ENCODE measurements around the gene MAGI2. TPM values are rescaled to one million over a fixed set of nuclear protein-coding genes. Genes with fewer than 3 reads are reported as not detected.

The MAGI2 gene
- total RNA-seq, 4 donors from 2014 or later, result 7.8 to 44.7 (median 21.1) TPM

- H3K4me3 ChIP-seq, result no peak overlapping the region
- no peak for ATAC-seq
- no peak overlapping the region for H3K27ac ChIP-seq
- no peaks in the 10 kb centered on the region for H3K27me3 ChIP-seq
- H3K4me1 ChIP-seq, result no peaks in the 10 kb centered on the region
- TF ChIP-seq POLR2AphosphoS5 (IDR thresholded peaks at IDR 0.05), result no peak
- TF ChIP-seq, protein P1, sequence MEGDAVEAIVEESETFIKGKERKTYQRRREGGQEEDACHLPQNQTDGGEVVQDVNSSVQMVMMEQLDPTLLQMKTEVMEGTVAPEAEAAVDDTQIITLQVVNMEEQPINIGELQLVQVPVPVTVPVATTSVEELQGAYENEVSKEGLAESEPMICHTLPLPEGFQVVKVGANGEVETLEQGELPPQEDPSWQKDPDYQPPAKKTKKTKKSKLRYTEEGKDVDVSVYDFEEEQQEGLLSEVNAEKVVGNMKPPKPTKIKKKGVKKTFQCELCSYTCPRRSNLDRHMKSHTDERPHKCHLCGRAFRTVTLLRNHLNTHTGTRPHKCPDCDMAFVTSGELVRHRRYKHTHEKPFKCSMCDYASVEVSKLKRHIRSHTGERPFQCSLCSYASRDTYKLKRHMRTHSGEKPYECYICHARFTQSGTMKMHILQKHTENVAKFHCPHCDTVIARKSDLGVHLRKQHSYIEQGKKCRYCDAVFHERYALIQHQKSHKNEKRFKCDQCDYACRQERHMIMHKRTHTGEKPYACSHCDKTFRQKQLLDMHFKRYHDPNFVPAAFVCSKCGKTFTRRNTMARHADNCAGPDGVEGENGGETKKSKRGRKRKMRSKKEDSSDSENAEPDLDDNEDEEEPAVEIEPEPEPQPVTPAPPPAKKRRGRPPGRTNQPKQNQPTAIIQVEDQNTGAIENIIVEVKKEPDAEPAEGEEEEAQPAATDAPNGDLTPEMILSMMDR (IDR thresholded peaks at IDR 0.05), result no peak
- H3K36me3 ChIP-seq, result no peaks in the 10 kb centered on the region
- H3K9me3 ChIP-seq, result no peaks in the 10 kb centered on the region
- WGBS, 2 donors (ENCODE audit: low coverage in 1 of 2), result 61 to 89% methylated on average over 2 of the region's 2 CpGs
Observed at GRCh38 chr7:79494046-79494445, 40.6 kb upstream of the MAGI2 start.

DNA sequence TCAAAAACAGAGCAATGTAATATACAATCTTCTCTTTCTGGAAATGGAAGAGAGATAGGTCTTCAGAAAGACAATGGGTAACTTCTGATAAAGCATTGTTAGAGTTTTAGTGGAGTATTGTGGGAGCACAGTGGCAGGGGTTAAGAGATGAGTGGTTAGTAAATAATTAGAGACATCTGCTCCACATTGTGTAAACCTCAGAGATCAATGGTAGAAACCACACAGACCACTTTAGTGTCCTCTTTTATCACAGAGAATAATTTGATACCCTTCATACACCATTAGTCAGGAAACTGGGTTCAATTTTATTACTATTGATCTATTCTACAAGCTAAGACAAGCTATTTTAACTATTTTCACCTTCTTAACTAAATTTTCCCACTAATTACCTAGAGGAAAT, 35.9 kb upstream of the MAGI2 start:
- H3K9me3 ChIP-seq, result no peaks in the 10 kb centered on the region
- ATAC-seq, result no peak
- no peak overlapping the region for H3K27ac ChIP-seq
- H3K36me3 ChIP-seq, result no peaks in the 10 kb centered on the region
- TF ChIP-seq POLR2AphosphoS5 (IDR thresholded peaks at IDR 0.05) (no peak), EP300 (IDR thresholded peaks at IDR 0.05) (no peak), POLR2A (IDR thresholded peaks at IDR 0.05) (no peak)
- TF ChIP-seq, protein P1 (IDR thresholded peaks at IDR 0.05), result no peak
- H3K4me3 ChIP-seq, result no peak overlapping the region
- H3K27me3 ChIP-seq, result no peaks in the 10 kb centered on the region
- no peaks in the 10 kb centered on the region for H3K4me1 ChIP-seq

DNA sequence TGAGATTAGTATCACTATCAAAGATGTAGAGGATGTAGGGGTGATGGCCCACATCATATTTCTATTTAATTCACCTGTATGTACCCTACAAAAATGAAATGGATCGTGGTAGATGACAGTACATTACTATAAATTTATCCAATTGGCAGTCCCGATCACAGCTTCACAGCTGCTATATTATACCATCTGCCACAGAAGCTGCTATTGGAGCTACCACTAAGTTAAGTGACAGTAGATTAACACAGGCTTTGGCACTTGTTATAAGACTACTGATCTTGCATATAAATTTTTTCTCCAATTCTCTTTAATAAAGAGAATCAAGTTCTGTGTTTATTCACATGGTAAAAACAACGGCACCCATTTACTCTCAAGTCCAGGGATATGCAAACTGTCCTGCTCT, 24.9 kb upstream of the MAGI2 start:
- Histone ChIP-seq H3K27me3 (no peaks in the 10 kb centered on the region), H3K36me3 (no peaks in the 10 kb centered on the region), H3K4me1 (no peaks in the 10 kb centered on the region), H3K9me3 (no peaks in the 10 kb centered on the region), H3K27ac (no peak overlapping the region), H3K4me3 (no peak overlapping the region)
- WGBS, 2 donors (ENCODE audit: low coverage in 1 of 2), result 84 to 94% methylated on average over 3 of the region's 3 CpGs
- no peak for ATAC-seq
- TF ChIP-seq POLR2AphosphoS5 (IDR thresholded peaks at IDR 0.05) (no peak), EP300 (IDR thresholded peaks at IDR 0.05) (no peak), POLR2A (IDR thresholded peaks at IDR 0.05) (no peak)
- TF ChIP-seq, protein P1 (IDR thresholded peaks at IDR 0.05), result no peak

DNA sequence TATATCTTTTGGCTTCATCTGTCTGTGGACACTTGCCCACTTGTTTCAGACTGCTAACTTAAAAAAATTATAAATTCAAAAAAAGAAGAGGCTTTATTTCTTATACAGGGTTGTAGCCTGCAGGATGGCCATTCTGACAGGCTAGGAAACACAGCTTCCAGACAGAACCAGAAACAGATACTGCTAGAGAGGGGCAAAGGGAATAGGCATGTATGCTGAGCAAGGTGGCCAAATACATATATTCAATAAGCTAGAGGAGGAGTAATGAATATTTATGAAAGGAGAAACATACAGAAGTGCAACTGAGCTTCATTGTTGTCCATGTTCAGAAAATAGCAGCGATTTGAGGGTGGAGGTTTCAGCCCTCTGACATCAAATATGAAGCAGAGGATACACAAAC, 22.0 kb upstream of the MAGI2 start:
- Histone ChIP-seq H3K9me3 (no peaks in the 10 kb centered on the region), H3K27me3 (no peaks in the 10 kb centered on the region), H3K36me3 (no peaks in the 10 kb centered on the region), H3K27ac (no peak overlapping the region), H3K4me1 (no peaks in the 10 kb centered on the region), H3K4me3 (no peak overlapping the region)
- WGBS, 2 donors (ENCODE audit: low coverage in 1 of 2), result 53 to 77% methylated on average over 1 of the region's 1 CpG
- TF ChIP-seq, protein P1 (IDR thresholded peaks at IDR 0.05), result no peak
- TF ChIP-seq POLR2AphosphoS5 (IDR thresholded peaks at IDR 0.05) (no peak), EP300 (IDR thresholded peaks at IDR 0.05) (no peak), POLR2A (IDR thresholded peaks at IDR 0.05) (no peak)
- ATAC-seq, result no peak

GRCh38 chr7:79471699-79472098, 18.2 kb upstream of the MAGI2 start:
- ATAC-seq, result no peak
- H3K27ac ChIP-seq, result no peak overlapping the region
- TF ChIP-seq EP300 (IDR thresholded peaks at IDR 0.05) (no peak), POLR2A (IDR thresholded peaks at IDR 0.05) (no peak), POLR2AphosphoS5 (IDR thresholded peaks at IDR 0.05) (no peak)
- TF ChIP-seq, protein P1 (IDR thresholded peaks at IDR 0.05), result no peak
- H3K9me3 ChIP-seq, result no peaks in the 10 kb centered on the region
- H3K4me1 ChIP-seq, result no peaks in the 10 kb centered on the region
- WGBS, 2 donors (ENCODE audit: low coverage in 1 of 2), result 46 to 67% methylated on average over 1 of the region's 1 CpG
- no peaks in the 10 kb centered on the region for H3K27me3 ChIP-seq
- no peak overlapping the region for H3K4me3 ChIP-seq
- H3K36me3 ChIP-seq, result peaks cover 0 to 5% of the 10 kb centered on the region in 2 donors
